Transverse colon (tissue), 4 donors: Measurements from ENCODE around the gene MMP21. TPM values are rescaled to one million over a fixed set of nuclear protein-coding genes. Genes with fewer than 3 reads are reported as not detected.

Source experiments
- DNase-seq: peaks from one replicate; pipeline ENCODE4 v3.0.0-alpha.2; 2019
- H3K27ac ChIP-seq, 4 donors: fragments of 200-600 bp; sonication (generic); 2 replicates each; pipeline ENCODE4 v1.5.1; 2016 to 2018; ENCODE audit warnings: inconsistent platforms in 4 of 4
- H3K27me3 ChIP-seq: fragments of 200-600 bp; sonication (generic); 2 replicates; pipeline ENCODE4 v1.5.1; 2017; ENCODE audit warnings: inconsistent platforms
- H3K36me3 ChIP-seq, 4 donors: fragments of 200-600 bp; sonication (generic); 2 replicates each; pipeline ENCODE4 v1.5.1; 2017 to 2019; ENCODE audit warnings: inconsistent platforms in 4 of 4
- H3K4me1 ChIP-seq, 4 donors: fragments of 200-600 bp; sonication (generic); 2 replicates each; pipeline ENCODE4 v1.5.1; 2017 to 2020; ENCODE audit warnings: inconsistent platforms in 4 of 4
- H3K4me3 ChIP-seq, 4 donors: fragments of 200-600 bp; sonication (generic); 1 replicate in 1 of 4; 2 replicates in 3 of 4; pipeline versions ENCODE4 v1.5.1 to v1.6.1; 2017 to 2019; ENCODE audit warnings: inconsistent platforms in 4 of 4
- H3K9me3 ChIP-seq, 2 donors: fragments of 200-600 bp; sonication (generic); 2 replicates each; pipeline ENCODE4 v1.5.1; 2017 to 2019; ENCODE audit warnings: inconsistent platforms in 2 of 2
- CTCF ChIP-seq, 5 experiments: fragments of 200-600 bp in 3 of 5; fragments of 450-650 bp in 2 of 5; sonication (generic) in 3 of 5; IDR thresholded peaks; 1 replicate in 2 of 5; 2 replicates in 3 of 5; pipeline ENCODE4 v1.5.1; 2016 to 2017; ENCODE audit warnings: antibody characterized with exemption in 5 of 5, inconsistent platforms in 3 of 5, mild to moderate bottlenecking in 2 of 5, moderate library complexity in 1 of 5
- EP300 ChIP-seq: sonication (generic); formaldehyde crosslinking; IDR thresholded peaks from one replicate; pipeline ENCODE4 v1.6.1; 2017; ENCODE audit warnings: antibody characterized with exemption, low read depth
- POLR2A ChIP-seq: fragments of 450-650 bp; IDR thresholded peaks from one replicate; pipeline ENCODE4 v1.6.1; 2016; ENCODE audit warnings: antibody characterized with exemption, mild to moderate bottlenecking, moderate library complexity
- POLR2AphosphoS5 ChIP-seq, 3 donors: sonication (generic); formaldehyde crosslinking; IDR thresholded peaks; one replicate each; pipeline ENCODE4 v1.6.1; 2016; ENCODE audit warnings: antibody characterized with exemption in 3 of 3
- WGBS, 2 donors: methylation state at CpG; one replicate each; pipeline ENCODE4 v1.1.5; 2018; ENCODE audit warnings: low coverage in 1 of 2; 5-methylcytosine and 5-hydroxymethylcytosine counted together
- in situ Hi-C, 4 donors: fragments of 200-750 bp; cut with MboI; loops; one replicate each; pipeline versions ENCODE4 v1.15.0 to v1.15.1; 2017; ENCODE audit warnings: low sequenced_read_pairs in 3 of 4, low pct_ligation_motif_present in 1 of 4, low pct_unique_long_range_greater_than_20kb in 1 of 4
- intact Hi-C: fragments of 100-400 bp; cut with DNase I; formaldehyde crosslinking; loops from one replicate; pipeline ENCODE4 v1.15.1; 2023; ENCODE audit warnings: low total_unique reads
- total RNA-seq, 4 donors: library from RNA; depleted of rRNA; stranded (reverse); fragments of >200 nt; gene quantifications; one replicate each; pipeline ENCODE4 v1.1.0, GENCODE V29; 2016

Gene MMP21
- total RNA-seq, 4 donors from 2014 or later = 0.16 to 1.00 TPM; not detected in 2

- H3K36me3 ChIP-seq = peaks cover 0 to 20% (median 3%) of the 10 kb centered on the region in 4 donors
- H3K27me3 ChIP-seq = no peaks in the 10 kb centered on the region
- H3K4me1 ChIP-seq = no peaks in the 10 kb centered on the region
- TF ChIP-seq EP300 (no peak), CTCF (IDR thresholded peaks at IDR 0.05) (no peak), POLR2A (no peak), POLR2AphosphoS5 (IDR thresholded peaks at IDR 0.05) (no peak)
- no peak for DNase-seq
- in situ Hi-C loops = no loop called here
- H3K4me3 ChIP-seq = no peak overlapping the region
- no peaks in the 10 kb centered on the region for H3K9me3 ChIP-seq
- no peak overlapping the region for H3K27ac ChIP-seq
- intact Hi-C loops = no loop called here
- WGBS, 2 donors = 78% methylated on average over 1 of the region's 1 CpG; no CpG with 5 or more reads in 1 of the 2 donors
Observed at GRCh38 chr10:125801574-125801973, 26.0 kb upstream of the MMP21 start.

GRCh38 chr10:125799451-125800182 lies 24.0 kb upstream of the MMP21 start:
- in situ Hi-C loops (no loop called here), intact Hi-C loops (no loop called here)
- no peak for DNase-seq
- Histone ChIP-seq H3K4me3 (no peak overlapping the region), H3K4me1 (no peaks in the 10 kb centered on the region), H3K27ac (no peak overlapping the region), H3K36me3 (peaks cover 0 to 20% (median under 1%) of the 10 kb centered on the region in 4 donors), H3K9me3 (no peaks in the 10 kb centered on the region), H3K27me3 (no peaks in the 10 kb centered on the region)
- WGBS, 2 donors = 89 to 100% methylated on average over 2 to 8 of the region's 8 CpGs
- TF ChIP-seq EP300 (no peak), POLR2A (no peak), POLR2AphosphoS5 (IDR thresholded peaks at IDR 0.05) (no peak), CTCF (IDR thresholded peaks at IDR 0.05) (no peak)

- Histone ChIP-seq H3K4me3 (no peak overlapping the region), H3K27me3 (no peaks in the 10 kb centered on the region), H3K27ac (no peak overlapping the region), H3K9me3 (no peaks in the 10 kb centered on the region), H3K4me1 (no peaks in the 10 kb centered on the region), H3K36me3 (peaks cover 0 to 31% (median 8%) of the 10 kb centered on the region in 4 donors)
- DNase-seq = no peak
- intact Hi-C loops (no loop called here), in situ Hi-C loops (no loop called here)
- TF ChIP-seq POLR2A (no peak), POLR2AphosphoS5 (IDR thresholded peaks at IDR 0.05) (no peak), EP300 (no peak), CTCF (IDR thresholded peaks at IDR 0.05) (no peak)
- 40 to 89% methylated on average over 2 to 5 of the region's 5 CpGs for WGBS, 2 donors
Observed at GRCh38 chr10:125797994-125798662, 22.5 kb upstream of the MMP21 start.

GRCh38 chr10:125797424-125797823 lies 21.8 kb upstream of the MMP21 start:
- H3K9me3 ChIP-seq = no peaks in the 10 kb centered on the region
- H3K27me3 ChIP-seq = no peaks in the 10 kb centered on the region
- no peak overlapping the region for H3K27ac ChIP-seq
- no peaks in the 10 kb centered on the region for H3K4me1 ChIP-seq
- TF ChIP-seq EP300 = no peak
- no peak for TF ChIP-seq CTCF (IDR thresholded peaks at IDR 0.05)
- TF ChIP-seq POLR2AphosphoS5 (IDR thresholded peaks at IDR 0.05) = no peak
- no peak for TF ChIP-seq POLR2A
- intact Hi-C loops (no loop called here), in situ Hi-C loops (no loop called here)
- peaks cover 0 to 38% (median 8%) of the 10 kb centered on the region in 4 donors for H3K36me3 ChIP-seq
- WGBS, 2 donors = 87% methylated on average over 4 to 8 of the region's 8 CpGs
- no peak for DNase-seq
- H3K4me3 ChIP-seq = no peak overlapping the region
